AG10803 (cell line): ENCODE measurements around the gene KIF2C.

Source experiments
- DNase-seq: peaks from one replicate; pipeline ENCODE4 v3.0.0; 2010; ENCODE audit warnings: low read depth
- H3K4me3 ChIP-seq: 2 replicates; pipeline ENCODE4 v1.5.1; 2011; ENCODE audit warnings: mild to moderate bottlenecking, low read length, control low read depth
- TF ChIP-seq, protein P1 (sequence below): conservative IDR thresholded peaks from 2 replicates; pipeline ENCODE4 v1.5.1; 2011; ENCODE audit warnings: mild to moderate bottlenecking, low read length, control low read depth, inconsistent platforms

Gene KIF2C

DNA sequence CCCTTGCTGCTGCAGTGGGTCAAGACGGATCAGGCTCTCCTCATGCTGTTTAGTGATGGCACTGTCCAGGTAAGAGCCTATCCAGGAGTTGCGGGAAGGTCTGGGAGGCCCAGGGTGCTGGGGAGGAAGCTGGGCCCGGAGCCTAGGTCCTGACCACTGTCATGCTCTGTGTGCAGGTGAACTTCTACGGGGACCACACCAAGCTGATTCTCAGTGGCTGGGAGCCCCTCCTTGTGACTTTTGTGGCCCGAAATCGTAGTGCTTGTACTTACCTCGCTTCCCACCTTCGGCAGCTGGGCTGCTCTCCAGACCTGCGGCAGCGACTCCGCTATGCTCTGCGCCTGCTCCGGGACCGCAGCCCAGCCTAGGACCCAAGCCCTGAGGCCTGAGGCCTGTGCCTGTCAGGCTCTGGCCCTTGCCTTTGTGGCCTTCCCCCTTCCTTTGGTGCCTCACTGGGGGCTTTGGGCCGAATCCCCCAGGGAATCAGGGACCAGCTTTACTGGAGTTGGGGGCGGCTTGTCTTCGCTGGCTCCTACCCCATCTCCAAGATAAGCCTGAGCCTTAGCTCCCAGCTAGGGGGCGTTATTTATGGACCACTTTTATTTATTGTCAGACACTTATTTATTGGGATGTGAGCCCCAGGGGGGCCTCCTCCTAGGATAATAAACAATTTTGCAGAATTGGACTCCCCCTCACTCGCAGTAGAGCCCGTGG is 65.8 kb downstream of the KIF2C start:
- no peak for DNase-seq
- TF ChIP-seq, protein P1, sequence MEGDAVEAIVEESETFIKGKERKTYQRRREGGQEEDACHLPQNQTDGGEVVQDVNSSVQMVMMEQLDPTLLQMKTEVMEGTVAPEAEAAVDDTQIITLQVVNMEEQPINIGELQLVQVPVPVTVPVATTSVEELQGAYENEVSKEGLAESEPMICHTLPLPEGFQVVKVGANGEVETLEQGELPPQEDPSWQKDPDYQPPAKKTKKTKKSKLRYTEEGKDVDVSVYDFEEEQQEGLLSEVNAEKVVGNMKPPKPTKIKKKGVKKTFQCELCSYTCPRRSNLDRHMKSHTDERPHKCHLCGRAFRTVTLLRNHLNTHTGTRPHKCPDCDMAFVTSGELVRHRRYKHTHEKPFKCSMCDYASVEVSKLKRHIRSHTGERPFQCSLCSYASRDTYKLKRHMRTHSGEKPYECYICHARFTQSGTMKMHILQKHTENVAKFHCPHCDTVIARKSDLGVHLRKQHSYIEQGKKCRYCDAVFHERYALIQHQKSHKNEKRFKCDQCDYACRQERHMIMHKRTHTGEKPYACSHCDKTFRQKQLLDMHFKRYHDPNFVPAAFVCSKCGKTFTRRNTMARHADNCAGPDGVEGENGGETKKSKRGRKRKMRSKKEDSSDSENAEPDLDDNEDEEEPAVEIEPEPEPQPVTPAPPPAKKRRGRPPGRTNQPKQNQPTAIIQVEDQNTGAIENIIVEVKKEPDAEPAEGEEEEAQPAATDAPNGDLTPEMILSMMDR = no peak
- H3K4me3 ChIP-seq = no peak overlapping the region

GRCh38 chr1:44806025-44806703 is 66.5 kb downstream of the KIF2C start:
- DNase-seq = no peak
- TF ChIP-seq, protein P1 = no peak
- H3K4me3 ChIP-seq = no peak overlapping the region

DNA sequence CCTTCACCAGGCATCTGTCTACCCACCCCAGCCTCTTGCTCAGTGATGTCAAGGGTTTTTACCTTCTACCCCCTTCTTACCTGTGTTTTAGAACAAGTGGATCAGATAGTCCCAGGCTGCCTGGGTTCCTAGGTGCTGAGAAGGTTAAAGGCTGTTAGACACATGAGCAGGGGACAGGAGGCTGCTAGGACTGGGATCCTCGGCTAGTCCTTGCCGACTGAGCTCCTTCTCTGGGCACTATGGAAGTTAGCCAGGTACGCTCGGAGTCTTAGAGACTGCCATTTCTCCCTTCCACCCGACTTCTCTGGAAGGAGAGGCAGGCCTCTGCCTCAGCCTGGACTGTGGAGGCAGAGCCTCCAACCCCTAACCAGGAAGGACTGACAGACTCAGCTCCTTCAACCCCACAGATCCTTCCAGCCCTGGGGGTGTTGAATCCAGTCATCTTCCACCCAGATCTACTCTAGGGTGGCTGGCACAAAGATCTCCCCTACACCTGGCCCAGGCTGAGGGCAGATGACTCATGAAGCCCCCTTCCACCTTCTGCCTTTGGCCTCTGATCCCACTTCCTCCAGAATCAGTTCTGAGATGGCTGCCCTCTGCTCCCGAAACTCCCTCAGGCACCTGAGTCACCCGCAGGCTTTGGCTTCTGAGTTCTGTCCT is 67.2 kb downstream of the KIF2C start, which contains the start of gene DYNLT4:
TSS of gene DYNLT4 (minus strand) at position 648 of the 660 bp plus-strand sequence. CDS start 683 bp downstream, outside the sequence.
- DNase-seq = no peak
- TF ChIP-seq, protein P1 = no peak
- H3K4me3 ChIP-seq = peak within 1 kb of the TSS; percentile 78

- peak overlapping the region; percentile 78 for H3K4me3 ChIP-seq
- DNase-seq = peak; percentile 100
- TF ChIP-seq, protein P1 = no peak
These were observed 67.9 kb downstream of the KIF2C start for GRCh38 chr1:44807364-44808062.

DNA sequence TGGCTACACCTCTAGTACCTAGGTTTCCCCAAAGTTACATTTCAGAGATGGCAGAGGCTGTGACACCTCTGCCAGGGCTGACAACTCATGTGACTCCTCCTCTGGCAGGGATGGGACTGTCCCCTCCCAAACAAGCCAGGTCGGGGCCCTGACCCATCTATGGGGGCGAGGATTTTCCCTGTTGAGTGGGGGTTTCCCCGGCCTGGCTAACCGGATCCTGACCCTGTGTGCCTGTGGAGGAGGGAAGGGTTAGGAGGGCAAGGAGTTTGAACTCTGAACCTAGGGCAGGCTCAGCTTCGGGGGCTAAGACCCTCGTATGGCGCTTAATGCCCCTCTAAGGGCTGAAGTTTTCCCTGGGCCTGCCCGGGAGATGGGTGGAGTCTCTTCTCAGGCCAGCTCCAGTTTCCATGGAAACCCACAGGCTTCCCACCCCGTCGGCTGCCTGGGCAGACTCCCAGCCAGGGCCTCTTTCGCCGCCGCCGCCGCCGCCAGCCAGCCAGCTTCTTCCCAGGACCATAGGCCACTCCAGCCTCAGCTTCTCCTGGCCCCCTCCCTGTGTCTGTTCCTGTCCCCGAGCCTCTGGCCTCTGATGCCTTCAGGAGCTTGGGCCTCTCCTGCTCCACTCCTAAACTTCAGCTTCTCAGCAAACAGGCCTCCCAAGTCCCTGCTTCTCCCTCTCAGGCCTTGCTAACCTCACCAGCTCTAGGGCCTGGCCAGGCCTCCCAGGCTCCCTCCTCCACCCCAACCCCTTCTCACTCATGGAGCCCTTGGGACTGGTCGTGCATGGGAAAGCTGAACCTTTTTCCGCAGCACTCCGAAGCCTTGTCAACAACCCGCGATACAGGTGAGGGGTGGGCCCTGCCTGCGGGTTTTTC is 68.7 kb downstream of the KIF2C start, which contains the start of gene BTBD19:
TSS of gene BTBD19 (plus strand) at position 461 of the 875 bp plus-strand sequence. CDS start at position 759, 298 bp downstream.
- H3K4me3 ChIP-seq = peak within 1 kb of the TSS; percentile 78
- peak; percentile 96 for DNase-seq
- TF ChIP-seq, protein P1 = no peak
